Tibial nerve (tissue), 4 donors: ENCODE data around the gene KIF26A. TPM values are rescaled to one million over a fixed set of nuclear protein-coding genes. Genes with fewer than 3 reads are reported as not detected.

ENCODE experiments used
- DNase-seq, 2 donors: peaks; one replicate each; pipeline ENCODE4 v3.0.0-alpha.2; 2019; ENCODE audit warnings: low spot score in 2 of 2
- H3K27ac ChIP-seq, 4 donors: fragments of 200-600 bp; sonication (generic) in 3 of 4; one replicate each; pipeline ENCODE4 v1.5.1; 2017 to 2019; ENCODE audit warnings: mild to moderate bottlenecking in 1 of 4
- H3K27me3 ChIP-seq, 2 donors: fragments of 200-600 bp; sonication (generic) in 1 of 2; one replicate each; pipeline versions ENCODE4 v1.5.1 to v1.6.0; 2017 to 2019
- H3K36me3 ChIP-seq, 3 donors: fragments of 200-600 bp; sonication (generic); one replicate each; pipeline ENCODE4 v1.5.1; 2018 to 2019
- H3K4me1 ChIP-seq, 4 donors: fragments of 200-600 bp; sonication (generic) in 3 of 4; one replicate each; pipeline ENCODE4 v1.5.1; 2017 to 2019
- H3K4me3 ChIP-seq, 4 donors: fragments of 200-600 bp; sonication (generic) in 3 of 4; one replicate each; pipeline ENCODE4 v1.5.1; 2017 to 2019; ENCODE audit warnings: mild to moderate bottlenecking in 1 of 4, moderate library complexity in 1 of 4
- H3K9me3 ChIP-seq, 4 donors: fragments of 200-600 bp; sonication (generic) in 3 of 4; one replicate each; pipeline ENCODE4 v1.5.1; 2017 to 2019
- CTCF ChIP-seq, 5 experiments: fragments of 200-600 bp in 3 of 5; fragments of 450-650 bp in 2 of 5; sonication (generic) in 3 of 5; IDR thresholded peaks; one replicate each; pipeline ENCODE4 v1.5.1; 2016 to 2019; ENCODE audit warnings: antibody characterized with exemption in 5 of 5, mild to moderate bottlenecking in 3 of 5, moderate library complexity in 2 of 5
- EP300 ChIP-seq, 2 donors: sonication (generic); formaldehyde crosslinking; IDR thresholded peaks; one replicate each; pipeline ENCODE4 v1.6.1; 2017; ENCODE audit warnings: antibody characterized with exemption in 2 of 2, mild to moderate bottlenecking in 1 of 2
- POLR2A ChIP-seq, 2 donors: fragments of 450-650 bp; IDR thresholded peaks; one replicate each; pipeline ENCODE4 v1.6.1; 2017; ENCODE audit warnings: antibody characterized with exemption in 2 of 2, mild to moderate bottlenecking in 2 of 2, moderate library complexity in 2 of 2
- WGBS, 2 donors: methylation state at CpG; one replicate each; pipeline ENCODE4 v1.1.5; 2018; 5-methylcytosine and 5-hydroxymethylcytosine counted together
- total RNA-seq, 4 donors: library from RNA; depleted of rRNA; stranded (reverse); fragments of >200 nt; gene quantifications; one replicate each; pipeline ENCODE4 v1.1.0, GENCODE V29; 2016

KIF26A gene
- total RNA-seq, 4 donors from 2014 or later, result 2.6 to 4.2 (median 3.3) TPM

- Histone ChIP-seq H3K36me3 (no peaks in the 10 kb centered on the region), H3K4me1 (no peaks in the 10 kb centered on the region), H3K4me3 (no peak overlapping the region), H3K27ac (no peak overlapping the region), H3K27me3 (peaks cover 0 to 5% of the 10 kb centered on the region in 2 donors), H3K9me3 (no peaks in the 10 kb centered on the region)
- 68 to 77% methylated on average over 8 to 14 of the region's 16 CpGs for WGBS, 2 donors
- TF ChIP-seq CTCF (IDR thresholded peaks at IDR 0.05), result no peak
- TF ChIP-seq POLR2A (IDR thresholded peaks at IDR 0.05), result no peak
- TF ChIP-seq EP300 (IDR thresholded peaks at IDR 0.05), result no peak
- no peak for DNase-seq
Measured at GRCh38 chr14:104102282-104102914, 36.0 kb upstream of the KIF26A start.

GRCh38 chr14:104103061-104103445 is 35.3 kb upstream of the KIF26A start:
- H3K4me1 ChIP-seq, result no peaks in the 10 kb centered on the region
- H3K27ac ChIP-seq, result no peak overlapping the region
- DNase-seq, result no peak
- 84 to 86% methylated on average over 25 to 26 of the region's 26 CpGs for WGBS, 2 donors
- peaks cover 0 to 5% of the 10 kb centered on the region in 2 donors for H3K27me3 ChIP-seq
- H3K9me3 ChIP-seq, result no peaks in the 10 kb centered on the region
- no peak overlapping the region for H3K4me3 ChIP-seq
- H3K36me3 ChIP-seq, result no peaks in the 10 kb centered on the region
- no peak for TF ChIP-seq EP300 (IDR thresholded peaks at IDR 0.05)
- TF ChIP-seq POLR2A (IDR thresholded peaks at IDR 0.05), result no peak
- no peak for TF ChIP-seq CTCF (IDR thresholded peaks at IDR 0.05)

- DNase-seq, result no peak
- no peak overlapping the region for H3K4me3 ChIP-seq
- H3K4me1 ChIP-seq, result no peaks in the 10 kb centered on the region
- TF ChIP-seq EP300 (IDR thresholded peaks at IDR 0.05) (no peak), POLR2A (IDR thresholded peaks at IDR 0.05) (no peak), CTCF (IDR thresholded peaks at IDR 0.05) (no peak)
- H3K27me3 ChIP-seq, result peaks cover 0 to 5% of the 10 kb centered on the region in 2 donors
- no peaks in the 10 kb centered on the region for H3K9me3 ChIP-seq
- no peak overlapping the region for H3K27ac ChIP-seq
- WGBS, 2 donors, result 65 to 72% methylated on average over 11 to 15 of the region's 23 CpGs
- H3K36me3 ChIP-seq, result no peaks in the 10 kb centered on the region
Measured at GRCh38 chr14:104103446-104104075, 34.8 kb upstream of the KIF26A start.

- 77% methylated on average over 26 to 27 of the region's 35 CpGs for WGBS, 2 donors
- H3K4me1 ChIP-seq, result no peaks in the 10 kb centered on the region
- H3K36me3 ChIP-seq, result no peaks in the 10 kb centered on the region
- DNase-seq, result no peak
- H3K27me3 ChIP-seq, result peaks cover 0 to 5% of the 10 kb centered on the region in 2 donors
- H3K4me3 ChIP-seq, result no peak overlapping the region
- TF ChIP-seq EP300 (IDR thresholded peaks at IDR 0.05) (no peak), POLR2A (IDR thresholded peaks at IDR 0.05) (no peak), CTCF (IDR thresholded peaks at IDR 0.05) (no peak)
- no peak overlapping the region for H3K27ac ChIP-seq
- H3K9me3 ChIP-seq, result no peaks in the 10 kb centered on the region
Measured at GRCh38 chr14:104104076-104104901, 34.1 kb upstream of the KIF26A start.
